HG03103 (cell line): Measurements from ENCODE around the gene SLC9B2.

Source experiments
- ATAC-seq: cut with Tn5 transposase; IDR thresholded peaks from one replicate; pipeline ENCODE4 v1.9.1; 2021; ENCODE audit warnings: low read depth; ENCODE audit not compliant: unreplicated experiment

SLC9B2 gene

GRCh38 chr4:103079621-103080020 is 3.1 kb upstream of the SLC9B2 start:
- ATAC-seq, result no peak

GRCh38 chr4:103075894-103076746 is 441 bp downstream of the SLC9B2 start:
- peak; percentile 43 for ATAC-seq

- no peak for ATAC-seq
Observed at GRCh38 chr4:103075435-103075893, 1.1 kb downstream of the SLC9B2 start.

- no peak for ATAC-seq
Observed at GRCh38 chr4:103074744-103075434, 1.7 kb downstream of the SLC9B2 start.

GRCh38 chr4:103073792-103074438 is 2.6 kb downstream of the SLC9B2 start:
- ATAC-seq, result no peak

GRCh38 chr4:103067841-103068547 is 8.6 kb downstream of the SLC9B2 start:
- no peak for ATAC-seq

GRCh38 chr4:103060453-103061148 is 16.0 kb downstream of the SLC9B2 start:
- no peak for ATAC-seq

GRCh38 chr4:103054030-103054429 is 22.5 kb downstream of the SLC9B2 start:
- no peak for ATAC-seq

- ATAC-seq, result no peak
Observed at GRCh38 chr4:103052779-103053178, 23.8 kb downstream of the SLC9B2 start.

- no peak for ATAC-seq
Observed at GRCh38 chr4:103052145-103052544, 24.4 kb downstream of the SLC9B2 start.

GRCh38 chr4:103050736-103051436 is 25.7 kb downstream of the SLC9B2 start:
- no peak for ATAC-seq

- ATAC-seq, result peak; percentile 94
Observed at GRCh38 chr4:103046416-103047290, 29.9 kb downstream of the SLC9B2 start.

GRCh38 chr4:103044183-103044582 is 32.4 kb downstream of the SLC9B2 start:
- ATAC-seq, result no peak

GRCh38 chr4:103036169-103036568 is 40.4 kb downstream of the SLC9B2 start:
- ATAC-seq, result no peak

GRCh38 chr4:103032574-103032973 is 44.0 kb downstream of the SLC9B2 start:
- peak; percentile 85 for ATAC-seq

GRCh38 chr4:103030791-103031190 is 45.8 kb downstream of the SLC9B2 start:
- no peak for ATAC-seq

GRCh38 chr4:103029300-103029699 is 47.3 kb downstream of the SLC9B2 start:
- no peak for ATAC-seq

GRCh38 chr4:103026868-103027267 is 49.7 kb downstream of the SLC9B2 start:
- ATAC-seq, result no peak
